Stimulated activated CD8-positive, alpha-beta memory T cell treated with anti-CD3 and anti-CD28 coated beads, Interleukin-15, amount 100 ng/mL, for 1 hour (primary cell): Measurements from ENCODE around the gene ABCA8.

Source experiments
- DNase-seq: peaks from one replicate; pipeline ENCODE4 v3.0.0-alpha.2; 2020; ENCODE audit warnings: low read depth

The ABCA8 gene

GRCh38 chr17:68942389-68942788, 12.8 kb downstream of the ABCA8 start:
- no peak for DNase-seq

- no peak for DNase-seq
Measured at GRCh38 chr17:68941761-68942160, 13.4 kb downstream of the ABCA8 start.

GRCh38 chr17:68939195-68939594, 16.0 kb downstream of the ABCA8 start:
- no peak for DNase-seq

DNA sequence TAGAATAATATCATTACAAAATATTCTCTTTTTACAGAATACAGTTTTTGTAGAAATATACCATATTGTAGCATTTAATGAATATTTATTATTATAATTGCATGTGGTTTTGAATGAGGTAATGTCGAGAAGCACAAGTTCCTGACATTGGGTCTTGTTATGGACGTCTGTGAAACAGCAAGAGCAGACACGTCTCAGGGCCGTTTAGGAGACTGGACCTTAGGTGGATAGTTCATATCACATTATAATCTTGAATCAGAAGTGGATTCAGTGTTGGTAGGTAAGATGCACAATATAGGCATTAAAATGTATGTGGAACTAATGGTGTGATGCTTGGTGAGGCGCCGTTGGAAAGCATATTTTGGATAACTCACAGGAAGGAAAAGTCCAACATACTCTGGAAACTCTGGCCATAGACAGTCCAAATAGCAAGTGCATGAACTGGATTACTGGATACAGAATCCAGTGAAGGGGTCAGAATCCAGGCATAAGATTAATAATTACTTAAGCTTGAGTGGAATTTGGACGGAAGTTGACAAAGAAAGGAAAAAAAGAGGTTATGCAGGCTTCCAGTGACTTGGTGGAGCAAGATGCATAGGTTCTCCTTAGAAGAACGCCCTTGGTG, 17.2 kb downstream of the ABCA8 start:
- no peak for DNase-seq

GRCh38 chr17:68927516-68927915, 27.7 kb downstream of the ABCA8 start:
- no peak for DNase-seq

- no peak for DNase-seq
Measured at GRCh38 chr17:68924793-68925720, 30.1 kb downstream of the ABCA8 start.

GRCh38 chr17:68910789-68911431, 44.3 kb downstream of the ABCA8 start:
- DNase-seq, result no peak

GRCh38 chr17:68910251-68910705, 44.9 kb downstream of the ABCA8 start:
- DNase-seq, result no peak

- DNase-seq, result no peak
Measured at GRCh38 chr17:68909066-68909465, 46.1 kb downstream of the ABCA8 start.

DNA sequence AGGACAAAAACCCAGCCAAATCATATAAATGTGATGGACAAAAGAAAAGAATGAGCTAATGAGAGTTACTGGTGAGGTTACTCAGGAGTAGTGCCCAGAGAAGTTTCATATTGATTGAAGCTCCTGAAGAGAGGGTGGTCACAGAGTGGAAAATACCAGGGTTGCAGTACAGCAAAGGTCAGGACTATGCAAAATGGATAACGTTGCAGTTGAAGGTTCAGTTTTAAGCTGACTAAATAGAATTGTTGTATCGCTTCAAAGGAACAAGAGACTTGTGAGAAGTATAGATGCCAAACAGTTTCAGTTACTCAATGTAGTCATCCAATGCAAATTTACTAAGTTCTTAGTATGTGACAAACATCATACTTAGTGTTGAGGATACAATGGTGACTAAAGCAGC, 47.1 kb downstream of the ABCA8 start:
- no peak for DNase-seq

- DNase-seq, result no peak
Measured at GRCh38 chr17:68906638-68907037, 48.6 kb downstream of the ABCA8 start.

- no peak for DNase-seq
Measured at GRCh38 chr17:68903286-68903685, 51.9 kb downstream of the ABCA8 start.

GRCh38 chr17:68897557-68897956, 57.6 kb downstream of the ABCA8 start:
- no peak for DNase-seq

GRCh38 chr17:68892658-68893057, 62.5 kb downstream of the ABCA8 start:
- no peak for DNase-seq

DNA sequence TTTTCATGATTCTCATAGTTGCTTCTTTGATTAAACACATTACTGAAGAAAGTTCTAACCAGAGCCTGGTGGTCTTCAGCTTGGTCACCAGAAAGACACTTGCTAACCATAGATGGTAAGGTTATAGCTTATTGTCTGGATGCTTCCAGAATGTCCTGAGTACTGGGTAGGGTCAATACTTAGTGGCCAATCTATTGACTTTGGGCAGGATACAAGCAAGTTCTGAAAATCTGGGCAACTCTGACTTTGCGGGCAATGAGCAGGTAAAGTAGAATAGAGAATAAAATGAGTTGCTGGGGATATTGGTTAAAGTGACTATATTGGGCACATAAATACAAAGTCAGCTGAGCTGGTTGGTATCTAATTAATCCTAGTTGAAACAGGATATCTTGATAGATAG, 63.0 kb downstream of the ABCA8 start:
- DNase-seq, result no peak

DNA sequence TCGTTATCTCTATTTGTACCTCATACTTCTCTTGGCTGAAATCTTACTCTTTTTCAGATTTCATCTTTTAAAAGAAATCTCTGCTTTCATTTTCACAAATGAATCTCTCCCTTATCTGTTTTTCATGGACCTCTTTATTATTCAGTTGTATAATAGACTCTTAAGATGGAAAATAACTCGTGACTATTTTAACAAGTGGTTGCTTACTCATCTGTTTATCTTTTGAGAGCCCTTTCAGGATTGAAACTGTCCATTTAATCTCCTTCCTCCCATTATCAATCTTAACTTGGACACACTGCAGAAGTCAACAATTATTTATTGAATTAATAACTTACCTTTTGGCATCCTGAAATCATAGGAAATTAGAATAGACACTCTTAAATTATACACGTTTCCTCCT, 68.8 kb downstream of the ABCA8 start:
- DNase-seq, result no peak

DNA sequence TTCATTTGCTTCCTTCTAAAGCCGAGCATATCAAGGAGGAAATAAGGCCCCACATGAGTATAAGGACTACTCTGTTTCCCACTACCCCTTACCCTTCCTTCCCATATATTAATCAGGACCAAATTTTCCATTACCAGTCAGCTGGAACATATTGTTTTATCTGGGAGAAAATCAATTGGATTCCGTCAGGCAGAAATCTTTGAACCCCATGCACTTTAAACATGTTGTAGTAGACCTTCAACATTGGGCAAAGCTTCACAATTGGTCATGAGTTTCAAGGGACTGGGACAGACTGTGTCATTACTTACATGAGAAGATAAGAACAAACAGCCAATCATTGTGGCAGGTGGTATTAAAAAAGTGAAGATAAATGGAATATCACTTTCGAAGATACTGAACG, 70.3 kb downstream of the ABCA8 start:
- no peak for DNase-seq

GRCh38 chr17:68878226-68878885, 76.8 kb downstream of the ABCA8 start:
- DNase-seq, result no peak

DNA sequence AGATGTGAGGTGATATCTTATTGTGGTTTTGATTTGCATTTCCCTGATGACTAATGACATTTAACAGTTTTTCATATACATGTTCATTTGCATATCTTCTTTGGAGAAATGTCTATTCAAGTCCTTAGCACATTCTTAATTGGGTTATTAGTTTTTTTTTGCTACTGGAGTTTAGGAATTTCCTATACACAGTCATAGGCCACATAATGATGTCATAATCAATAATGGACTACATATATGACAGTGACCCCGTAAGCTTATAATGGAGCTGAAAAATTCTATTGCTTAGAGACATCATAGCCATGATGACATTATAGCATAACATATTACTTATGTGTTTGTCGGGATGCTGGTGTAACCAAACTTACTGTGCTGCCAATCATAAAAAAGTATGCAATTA, 83.7 kb downstream of the ABCA8 start:
- no peak for DNase-seq

DNA sequence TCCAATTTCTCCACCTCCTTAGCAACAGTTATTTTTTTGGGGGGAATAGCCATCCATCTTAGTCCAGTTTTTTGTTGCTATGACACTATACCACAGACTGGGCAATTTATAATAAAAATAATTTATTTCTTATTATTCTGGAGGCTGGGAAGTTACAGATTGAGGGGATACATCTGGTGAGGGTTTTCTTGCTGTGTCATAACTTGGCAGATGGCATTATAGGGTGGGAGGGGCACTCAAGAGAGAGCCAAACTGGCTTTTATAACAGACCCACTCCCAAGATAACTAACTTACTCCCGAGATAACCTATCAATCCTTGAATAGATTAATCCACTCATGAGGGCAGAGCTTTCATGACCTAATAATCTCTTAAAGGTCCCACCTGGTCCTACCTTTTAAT, 84.2 kb downstream of the ABCA8 start:
- DNase-seq, result no peak

DNA sequence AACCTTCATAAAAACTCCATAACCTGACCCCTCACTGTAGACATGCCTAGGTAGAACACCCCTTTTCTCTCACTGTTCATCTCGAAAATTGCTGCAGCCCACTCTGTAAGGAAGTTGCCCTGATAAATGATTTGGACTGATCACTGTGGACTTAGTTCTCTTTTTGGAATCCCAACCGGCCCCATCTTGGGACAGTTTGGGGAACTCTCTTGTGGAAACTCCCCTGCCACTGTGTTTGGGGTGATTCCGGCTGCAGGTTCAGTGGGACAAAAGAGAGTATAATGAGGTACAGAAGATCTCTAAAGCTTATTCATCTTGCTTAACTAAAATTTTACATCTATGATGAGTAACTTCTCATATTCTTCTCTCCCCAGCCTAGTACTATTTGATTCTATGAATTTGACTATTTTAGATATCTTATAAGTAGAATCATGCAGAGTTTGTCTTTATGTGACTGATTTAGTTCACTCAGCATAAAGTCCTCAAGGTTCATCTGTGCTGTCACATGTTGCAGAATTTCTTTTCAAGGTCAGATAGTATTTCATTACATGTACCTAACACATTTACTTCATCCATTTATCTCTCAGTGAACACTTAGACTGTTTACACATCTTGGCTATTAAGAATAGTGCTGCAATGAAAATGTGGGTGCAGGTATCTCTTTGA, 84.9 kb downstream of the ABCA8 start:
- DNase-seq, result no peak

DNA sequence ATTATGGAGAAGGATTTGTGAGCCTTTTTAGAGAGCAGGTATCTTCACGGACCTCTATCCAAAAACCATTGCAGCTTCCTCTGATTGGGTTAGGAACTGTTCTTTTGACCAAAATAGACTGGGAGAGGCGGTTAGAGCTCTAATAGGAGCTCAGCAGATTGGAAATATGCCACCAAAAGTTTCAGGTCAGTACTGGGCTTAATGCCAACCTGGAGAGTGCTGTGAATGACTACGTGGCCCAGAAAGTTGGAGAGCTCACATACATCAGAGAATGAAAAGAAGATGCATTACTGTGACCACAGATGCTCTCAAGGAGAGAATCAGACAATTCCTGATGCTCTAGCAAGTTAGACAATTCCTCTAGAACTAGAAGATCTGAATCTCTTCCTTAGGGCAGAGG, 86.5 kb downstream of the ABCA8 start:
- DNase-seq, result no peak
